ENCODE measurements around the gene KRTAP5-9. TPM values are rescaled to one million over a fixed set of nuclear protein-coding genes. Genes with fewer than 3 reads are reported as not detected.
"Not testable (repeated sequence)": the region's sequence is repeated elsewhere in the genome, so short reads cannot be mapped to it uniquely, and the experiment has no call there.

The KRTAP5-9 gene
- total RNA-seq = 0.36 TPM

DNA sequence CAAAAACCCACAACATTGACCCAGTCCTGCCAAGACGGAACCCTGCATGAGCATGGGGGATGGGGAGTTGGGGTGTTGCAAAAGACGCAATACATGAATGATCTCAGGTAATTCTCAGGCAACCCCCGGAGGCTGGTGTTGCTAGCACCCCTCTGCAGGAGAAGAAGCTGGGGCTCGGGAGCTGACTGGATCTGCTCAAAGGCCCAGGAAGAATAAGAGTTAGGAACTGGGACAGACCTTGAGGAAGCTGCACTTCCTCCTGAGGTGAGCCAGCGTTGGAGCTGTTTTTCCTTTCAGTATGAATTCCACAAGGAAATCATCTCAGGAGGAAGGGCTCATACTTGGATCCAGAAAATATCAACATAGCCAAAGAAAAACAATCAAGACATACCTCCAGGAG is at the start of gene KRTAP5-9:
Gene KRTAP5-9 (plus strand): TSS at position 301 of the 400 bp plus-strand sequence. CDS start 238 bp downstream, outside the sequence.
- ATAC-seq = no peak

DNA sequence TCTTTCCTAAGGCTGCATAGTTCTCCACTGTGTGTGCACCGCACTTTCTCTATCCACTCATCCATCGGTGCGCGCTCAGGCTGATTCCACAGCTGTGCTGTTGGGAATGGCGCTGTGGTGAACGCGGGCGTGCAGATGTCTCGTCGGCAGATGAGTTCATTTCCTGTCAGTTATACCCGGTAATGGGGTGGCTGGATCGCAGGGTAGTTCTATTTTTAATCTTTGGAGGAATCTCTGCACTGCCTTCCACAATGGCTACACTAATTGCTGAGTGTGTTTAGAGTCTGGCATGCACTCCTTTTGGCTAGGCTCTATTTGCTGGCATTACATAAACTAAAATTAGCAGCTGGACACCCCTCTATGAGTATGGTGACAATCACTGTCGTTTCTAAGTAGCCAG is 49.1 kb upstream of the KRTAP5-9 start:
- ATAC-seq = no peak

GRCh38 chr11:71499546-71499945 is 48.7 kb upstream of the KRTAP5-9 start:
- peak; percentile 19 for ATAC-seq

DNA sequence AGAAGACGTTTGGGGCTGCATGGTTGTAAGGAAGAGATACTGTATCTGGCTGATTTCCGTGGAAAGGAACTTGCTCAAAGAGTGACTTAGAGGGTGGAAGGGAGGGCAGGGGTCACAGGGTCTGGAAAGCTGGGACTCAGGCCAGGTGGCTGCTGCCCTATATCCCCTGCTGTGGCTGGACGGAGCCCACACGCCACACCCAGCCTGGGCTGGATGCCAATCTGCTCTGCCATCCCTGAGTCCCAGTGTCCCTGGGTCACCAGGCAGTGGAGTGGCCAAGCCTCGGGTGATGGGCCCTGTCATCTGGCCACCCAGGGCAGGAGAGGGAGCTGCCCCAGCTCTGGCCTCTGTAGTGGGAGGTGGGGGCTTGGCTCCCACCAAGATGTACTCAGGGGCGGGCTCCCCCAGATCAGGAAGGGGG is 47.6 kb upstream of the KRTAP5-9 start:
- ATAC-seq = peak; percentile 22

- ATAC-seq = no peak
Measured at GRCh38 chr11:71501071-71501985, 46.9 kb upstream of the KRTAP5-9 start.

DNA sequence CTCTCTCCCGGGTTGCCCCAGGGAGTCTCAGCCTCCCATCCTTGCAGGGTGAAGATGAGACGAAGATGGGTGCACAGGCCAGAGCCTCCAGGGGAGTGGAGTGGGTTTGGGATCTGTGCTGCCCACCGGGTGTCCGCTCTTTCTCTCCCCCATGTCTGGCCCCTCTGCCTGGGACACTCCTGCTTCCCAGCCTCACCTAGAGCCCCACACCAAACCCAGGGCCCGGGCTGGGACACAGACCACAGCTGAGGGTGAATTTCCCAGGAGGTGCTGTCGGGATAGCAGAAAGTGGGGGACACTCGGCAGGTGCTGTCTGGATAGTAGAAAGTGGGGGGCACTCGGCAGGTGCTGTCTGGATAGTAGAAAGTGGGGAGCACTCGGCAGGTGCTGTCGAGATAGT is 46.2 kb upstream of the KRTAP5-9 start:
- no peak for ATAC-seq

GRCh38 chr11:71502871-71503435 is 45.3 kb upstream of the KRTAP5-9 start:
- ATAC-seq = no peak

DNA sequence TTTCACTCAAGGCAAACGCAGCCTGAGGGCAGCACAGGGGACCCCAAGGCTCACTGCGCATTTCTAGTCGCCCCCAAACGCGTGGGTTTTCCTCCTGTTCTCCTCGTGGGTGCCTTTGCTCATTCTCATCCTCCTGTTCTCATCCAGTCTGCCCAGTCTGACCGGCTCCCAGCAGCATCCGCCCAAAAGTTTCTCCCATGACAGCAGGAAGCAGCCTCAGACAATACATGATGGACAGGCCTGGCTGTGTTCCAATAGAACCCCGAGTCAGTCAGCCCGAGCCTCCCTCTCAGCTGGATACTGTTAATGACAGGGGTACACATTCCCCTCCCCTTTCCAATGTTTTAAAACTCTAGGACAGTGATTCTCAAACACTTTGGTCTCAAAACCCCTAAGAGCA is 43.7 kb upstream of the KRTAP5-9 start:
- ATAC-seq = peak; percentile 69

- no peak for ATAC-seq
Measured at GRCh38 chr11:71505001-71505400, 43.2 kb upstream of the KRTAP5-9 start.

GRCh38 chr11:71505781-71506180 is 42.4 kb upstream of the KRTAP5-9 start:
- ATAC-seq = no peak

- no peak for ATAC-seq
Measured at GRCh38 chr11:71507102-71507501, 41.1 kb upstream of the KRTAP5-9 start.

- peak; percentile 15 for ATAC-seq
Measured at GRCh38 chr11:71518506-71519471, 29.4 kb upstream of the KRTAP5-9 start.

- no peak for ATAC-seq
Measured at GRCh38 chr11:71519546-71519945, 28.7 kb upstream of the KRTAP5-9 start.

DNA sequence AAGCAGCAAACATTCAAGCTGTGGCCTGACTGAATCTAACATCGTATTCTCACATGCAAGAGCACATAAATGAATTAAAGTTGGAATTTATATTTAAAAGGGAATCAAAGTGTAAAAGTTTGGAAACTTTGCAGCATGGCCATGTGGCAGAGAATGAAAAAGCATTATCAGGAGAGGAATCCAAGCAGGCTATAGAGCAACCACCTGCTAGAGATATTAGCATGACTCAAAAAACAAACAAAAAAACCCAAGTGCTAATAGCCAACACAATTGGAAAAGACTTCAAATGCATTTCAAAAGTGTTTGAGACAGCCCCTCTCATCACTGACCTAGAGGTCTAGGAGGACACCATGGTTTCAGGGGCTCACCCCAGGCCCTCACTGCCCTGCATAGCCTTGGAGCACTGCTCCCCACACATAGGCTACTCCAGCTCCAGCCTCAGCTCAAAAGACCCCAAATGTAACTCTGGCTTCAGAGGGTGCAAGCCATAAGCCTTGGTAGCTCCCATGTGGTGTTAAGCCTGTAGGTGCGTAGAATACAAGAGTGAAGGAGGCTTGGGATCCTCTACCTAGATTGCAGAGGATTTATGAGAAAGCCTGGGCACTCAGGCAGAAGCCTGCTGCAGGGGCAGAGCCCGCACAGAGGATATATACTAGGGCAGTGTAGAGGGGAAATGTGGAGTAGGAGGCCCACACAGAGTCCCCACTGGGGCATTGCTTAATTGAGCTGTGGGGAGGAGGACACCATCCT is 22.9 kb upstream of the KRTAP5-9 start:
- ATAC-seq = no peak

GRCh38 chr11:71525938-71526495 is 22.2 kb upstream of the KRTAP5-9 start:
- ATAC-seq = no peak

DNA sequence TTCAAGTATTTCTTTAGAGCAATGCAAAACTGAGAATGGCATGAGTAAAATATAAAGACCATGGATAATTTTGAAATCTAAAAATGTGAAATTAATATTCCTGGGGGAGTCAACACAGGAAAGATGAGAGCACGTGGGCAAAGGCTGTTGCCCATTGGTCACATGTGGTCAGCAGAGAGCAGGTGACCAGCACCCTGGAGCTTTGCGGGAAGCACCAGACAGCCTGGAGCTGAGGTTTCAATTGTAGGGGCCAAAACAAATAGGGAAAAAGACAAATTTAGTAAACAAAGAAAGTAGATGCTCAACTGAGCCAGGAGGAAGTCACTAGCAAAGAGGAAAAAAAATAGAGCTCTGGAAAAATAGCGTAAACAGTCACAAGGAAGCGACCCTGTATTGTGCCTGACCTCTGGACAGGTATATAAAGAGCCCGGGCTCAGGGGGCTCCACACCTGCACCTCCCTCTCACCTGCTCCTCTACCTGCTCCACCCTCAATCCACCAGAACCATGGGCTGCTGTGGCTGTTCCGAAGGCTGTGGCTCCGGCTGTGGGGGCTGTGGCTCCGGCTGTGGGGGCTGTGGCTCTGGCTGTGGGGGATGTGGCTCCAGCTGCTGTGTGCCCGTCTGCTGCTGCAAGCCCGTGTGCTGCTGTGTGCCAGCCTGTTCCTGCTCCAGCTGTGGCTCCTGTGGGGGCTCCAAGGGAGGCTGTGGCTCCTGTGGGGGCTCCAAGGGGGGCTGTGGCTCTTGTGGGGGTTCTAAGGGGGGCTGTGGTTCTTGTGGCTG is 21.2 kb upstream of the KRTAP5-9 start, which contains the start of gene KRTAP5-7:
Gene KRTAP5-7 (plus strand): TSS at position 472 of the 780 bp plus-strand sequence. CDS start 34 bp downstream, at position 506.
- not testable (repeated sequence) for ATAC-seq

DNA sequence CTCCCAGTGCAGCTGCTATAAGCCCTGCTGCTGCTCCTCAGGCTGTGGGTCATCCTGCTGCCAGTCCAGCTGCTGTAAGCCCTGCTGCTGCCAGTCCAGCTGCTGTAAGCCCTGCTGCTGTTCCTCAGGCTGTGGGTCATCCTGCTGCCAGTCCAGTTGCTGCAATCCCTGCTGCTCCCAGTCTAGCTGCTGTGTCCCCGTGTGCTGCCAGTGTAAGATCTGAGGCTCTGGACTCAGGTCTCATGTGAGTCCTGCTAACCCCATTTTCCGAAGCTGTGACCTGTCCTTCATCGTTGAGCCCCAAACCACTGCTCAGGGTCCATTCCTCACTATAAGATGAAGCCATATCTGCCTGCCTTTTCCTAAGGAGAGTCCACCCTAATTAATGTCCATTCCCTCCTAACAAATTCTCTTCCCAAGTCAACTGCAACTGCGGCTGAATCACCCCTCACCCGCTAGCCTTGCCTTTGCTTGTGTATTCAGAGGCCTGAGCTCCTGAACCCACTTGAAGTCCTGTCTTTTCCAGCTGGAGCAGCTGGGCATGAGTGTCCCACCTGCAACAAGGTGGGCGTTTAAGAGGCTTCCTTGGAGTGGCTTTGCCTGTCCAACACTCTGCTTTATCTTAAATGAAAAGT is 20.5 kb upstream of the KRTAP5-9 start:
- ATAC-seq = no peak

GRCh38 chr11:71530602-71531001 is 17.6 kb upstream of the KRTAP5-9 start:
- ATAC-seq = no peak

GRCh38 chr11:71532036-71532610 is 16.1 kb upstream of the KRTAP5-9 start:
- no peak for ATAC-seq

All from esophagus mucosa (tissue), 1 donor.